Bone marrow (tissue), 2 donors: ENCODE measurements around the gene TFG.
"Not testable (repeated sequence)": the region's sequence is repeated elsewhere in the genome, so short reads cannot be mapped to it uniquely, and the experiment has no call there.

Source experiments
- DNase-seq, 2 donors: peaks; one replicate each; lab custom pipeline; 2025; lab: John Stamatoyannopoulos, UW

The TFG gene

DNA sequence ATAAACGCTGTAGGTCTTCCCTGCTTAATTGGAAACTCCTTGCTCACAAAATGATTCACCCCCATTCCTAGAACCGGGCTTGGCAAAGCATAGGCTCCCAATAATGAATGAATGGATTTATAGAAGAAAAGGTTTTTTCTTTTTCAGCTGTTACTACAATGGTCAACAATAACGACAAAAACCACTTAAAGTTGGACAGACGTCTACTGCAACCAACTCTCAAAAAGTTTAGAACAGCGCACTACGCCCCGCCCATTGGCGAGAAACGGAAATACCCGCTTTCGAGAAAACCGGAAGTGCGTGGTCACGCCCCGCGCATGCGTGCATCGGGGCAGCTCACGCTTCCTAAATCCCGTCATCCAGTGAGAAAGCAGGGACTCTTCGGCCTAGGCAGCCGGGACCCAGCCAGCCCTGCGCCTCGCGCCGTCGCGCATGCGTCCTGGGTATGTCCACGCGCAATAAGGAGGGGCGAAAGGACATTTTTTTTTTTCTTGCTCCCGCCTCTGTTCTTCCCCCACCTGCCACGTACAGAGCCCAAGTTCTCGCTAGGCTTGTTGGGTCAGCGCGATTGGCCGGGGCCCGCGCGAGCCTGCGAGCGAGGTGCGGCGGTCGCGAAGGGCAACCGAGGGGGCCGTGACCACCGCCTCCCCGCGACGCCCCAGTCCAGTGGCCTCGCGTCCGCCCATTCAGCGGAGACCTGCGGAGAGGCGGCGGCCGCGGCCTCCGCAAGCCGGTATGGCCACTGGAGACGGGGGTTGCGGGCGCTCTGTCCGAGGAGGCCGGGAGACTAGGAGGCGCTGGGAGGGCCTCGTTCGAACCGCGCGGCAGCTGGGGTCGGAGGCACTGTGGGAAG, at the start of gene TFG:
Gene TFG (plus strand): TSS at position 506 of the 853 bp plus-strand sequence. CDS start 4,192 bp downstream, outside the sequence.
- DNase-seq: peak; percentile 91 to 96

DNA sequence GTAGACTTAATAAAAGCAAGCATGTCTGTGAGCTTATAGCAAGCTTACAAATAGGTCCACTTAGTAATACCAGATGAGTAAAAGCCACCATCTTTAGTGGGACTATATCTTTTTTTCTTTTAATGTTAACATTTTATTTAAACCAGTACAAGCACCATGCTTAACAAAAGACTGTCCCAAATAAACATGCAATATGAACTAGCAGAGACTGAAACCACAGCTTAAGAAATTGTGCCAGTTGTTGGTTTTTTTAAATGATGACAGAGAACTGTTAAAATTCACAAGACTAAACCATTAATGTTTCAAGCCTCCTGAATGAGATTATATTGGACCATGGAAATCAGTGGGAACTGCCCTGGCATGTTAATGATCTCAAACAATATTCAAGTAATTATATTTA, 48.0 kb upstream of the TFG start:
- not testable (repeated sequence) for DNase-seq

DNA sequence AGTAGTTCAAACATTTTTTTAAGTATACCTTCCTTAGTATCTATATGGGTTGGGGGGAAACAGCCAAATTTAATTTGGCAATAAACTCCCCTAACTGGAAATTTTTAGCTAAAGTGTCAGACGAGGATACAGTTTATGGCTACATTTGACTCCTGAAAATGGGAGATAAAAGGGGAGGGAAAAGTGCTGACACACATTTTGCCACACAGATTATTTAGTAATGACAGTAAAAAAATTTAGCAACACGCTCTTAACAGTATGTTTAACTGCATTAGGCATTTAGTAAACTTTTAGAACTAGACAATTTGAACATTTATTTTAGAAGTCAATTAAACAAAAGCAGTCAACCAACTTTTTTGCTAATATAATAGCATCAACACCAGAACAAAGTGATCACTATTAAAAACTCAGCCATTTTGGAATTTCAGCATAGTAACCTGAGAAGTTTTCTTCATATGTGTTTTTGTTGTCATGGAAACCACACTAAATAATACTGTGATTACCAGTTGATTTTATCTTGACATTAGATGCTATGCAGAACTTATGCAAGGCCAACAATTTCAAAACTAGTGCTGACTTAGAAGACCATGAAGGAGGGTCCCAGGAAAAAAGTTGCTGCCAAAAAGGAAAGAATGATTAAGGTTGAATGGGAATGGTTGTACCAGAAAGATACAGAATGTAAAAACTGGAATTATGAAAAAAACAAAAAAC, 47.0 kb upstream of the TFG start:
- no peak for DNase-seq

DNA sequence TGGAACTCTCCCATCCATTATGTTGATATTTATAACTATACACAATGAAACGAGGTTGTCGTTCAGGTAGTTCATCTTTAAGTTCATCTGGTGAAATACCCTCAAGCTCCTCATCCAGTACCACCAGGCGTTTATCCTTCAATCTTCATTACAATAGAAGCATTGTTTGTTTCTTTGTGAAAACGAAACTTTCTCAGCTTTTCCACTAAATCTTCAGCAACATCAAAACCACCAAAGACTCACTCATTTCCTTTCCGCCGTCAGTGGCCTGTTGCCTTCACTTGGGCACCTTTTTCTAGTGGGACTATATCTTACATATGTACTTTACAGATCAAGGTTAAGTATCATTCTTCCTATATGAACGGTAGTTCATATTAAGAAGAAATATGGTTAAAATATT, 44.1 kb upstream of the TFG start:
- DNase-seq: peak in 1 of 2 donors; percentile 61

DNA sequence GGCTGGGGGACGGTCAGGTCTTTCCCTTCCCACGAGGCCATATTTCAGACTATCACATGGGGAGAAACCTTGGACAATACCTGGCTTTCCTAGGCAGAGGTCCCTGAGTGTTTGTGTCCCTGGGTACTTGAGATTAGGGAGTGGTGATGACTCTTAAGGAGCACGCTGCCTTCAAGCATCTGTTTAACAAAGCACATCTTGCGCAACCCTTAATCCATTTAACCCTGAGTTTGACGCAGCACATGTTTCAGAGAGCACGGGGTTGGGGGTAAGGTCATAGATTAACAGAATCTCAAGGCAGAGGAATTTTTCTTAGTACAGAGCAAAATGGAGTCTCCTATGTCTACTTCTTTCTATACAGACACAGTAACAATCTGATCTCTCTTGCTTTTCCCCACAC, 42.6 kb upstream of the TFG start:
- DNase-seq: not testable (repeated sequence)

DNA sequence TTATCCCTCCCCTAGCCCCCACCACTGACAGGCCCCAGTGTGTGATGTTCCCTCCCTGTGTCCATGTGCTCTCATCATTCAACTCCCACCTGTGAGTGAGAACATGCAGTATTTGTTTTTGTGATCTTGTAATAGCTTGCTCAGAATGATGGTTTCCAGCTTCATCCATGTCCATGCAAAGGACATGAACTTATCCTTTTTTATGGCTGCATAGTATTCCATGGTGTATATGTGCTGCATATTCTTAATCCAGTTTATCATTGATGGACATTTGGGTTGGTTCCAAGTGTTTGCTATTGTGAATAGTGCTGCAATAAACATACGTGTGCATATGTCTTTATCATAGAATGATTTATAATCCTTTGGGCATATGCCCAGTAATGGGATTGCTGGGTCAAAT, 42.0 kb upstream of the TFG start:
- DNase-seq: not testable (repeated sequence)

DNA sequence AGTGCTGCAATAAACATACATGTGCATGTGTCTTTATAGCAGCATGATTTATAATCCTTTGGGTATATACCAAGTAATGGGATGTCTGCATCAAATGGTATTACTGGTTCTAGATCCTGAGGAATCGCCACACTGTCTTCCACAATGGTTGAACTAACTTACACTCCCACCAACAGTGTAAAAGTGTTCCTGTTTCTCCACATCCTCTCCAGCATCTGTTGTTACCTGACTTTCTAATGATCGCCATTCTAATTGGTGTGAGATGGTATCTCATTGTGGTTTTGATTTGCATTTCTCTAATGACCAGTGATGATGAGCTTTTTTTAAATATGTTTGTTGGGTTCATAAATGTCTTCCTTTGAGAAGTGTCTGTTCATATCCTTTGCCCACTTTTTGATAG, 38.3 kb upstream of the TFG start:
- DNase-seq: not testable (repeated sequence)

DNA sequence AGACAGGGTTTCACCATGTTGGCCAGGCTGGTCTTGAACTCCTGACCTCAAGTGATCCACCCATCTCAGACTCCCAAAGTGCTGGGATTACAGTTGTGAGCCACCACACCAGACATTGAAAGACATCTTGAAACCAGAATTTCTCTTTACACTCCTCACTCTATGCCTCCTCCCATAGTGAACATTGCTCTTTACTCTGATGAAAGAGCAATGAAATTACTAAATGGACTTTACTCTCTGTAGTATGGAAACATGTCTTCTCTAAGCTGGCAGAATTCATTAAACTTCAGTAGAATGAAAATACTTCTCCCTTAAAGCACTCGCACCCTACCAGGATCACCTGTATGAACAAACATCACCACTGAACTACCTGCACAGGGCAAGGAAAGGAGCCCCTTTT, 27.8 kb upstream of the TFG start:
- no peak for DNase-seq

DNA sequence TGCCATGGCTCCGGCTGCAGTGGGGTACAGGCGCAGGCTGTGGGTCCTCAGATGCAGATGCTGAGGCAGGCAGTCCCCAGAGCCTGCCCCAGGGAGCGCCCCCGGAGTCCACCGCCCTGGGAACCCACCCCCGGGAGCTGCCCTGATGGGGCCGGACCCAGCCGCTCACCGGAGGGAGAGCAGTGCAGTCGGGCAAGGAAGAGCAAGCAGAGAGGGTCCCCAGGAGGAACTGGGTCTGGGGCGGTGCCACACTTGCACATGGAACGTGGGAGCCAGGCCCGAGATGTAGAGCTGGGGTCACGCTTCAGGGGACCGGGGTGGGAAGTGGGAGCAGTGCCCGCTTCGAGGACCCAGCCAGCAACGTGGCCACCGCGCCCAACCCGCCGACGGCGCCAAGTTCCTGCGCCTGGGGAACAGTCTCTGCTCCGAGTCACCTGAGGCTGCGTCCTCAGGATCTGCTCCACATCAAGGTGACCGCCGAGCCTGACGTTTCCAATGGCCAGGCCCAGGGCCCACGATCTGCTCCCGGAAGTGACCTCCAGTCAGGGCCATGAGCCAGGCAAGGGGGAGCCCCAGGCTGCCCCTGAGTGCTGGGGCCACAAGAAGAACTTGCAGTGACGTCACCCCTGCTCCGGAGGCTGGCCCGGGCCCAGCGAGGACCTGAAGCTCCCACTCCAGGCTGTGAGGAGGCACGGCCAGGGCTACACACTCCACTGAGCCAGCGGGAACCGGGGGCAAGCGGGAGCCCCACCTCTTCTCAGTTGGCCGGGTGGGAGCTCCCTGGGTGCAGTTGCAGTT, 27.0 kb upstream of the TFG start:
- DNase-seq: no peak

DNA sequence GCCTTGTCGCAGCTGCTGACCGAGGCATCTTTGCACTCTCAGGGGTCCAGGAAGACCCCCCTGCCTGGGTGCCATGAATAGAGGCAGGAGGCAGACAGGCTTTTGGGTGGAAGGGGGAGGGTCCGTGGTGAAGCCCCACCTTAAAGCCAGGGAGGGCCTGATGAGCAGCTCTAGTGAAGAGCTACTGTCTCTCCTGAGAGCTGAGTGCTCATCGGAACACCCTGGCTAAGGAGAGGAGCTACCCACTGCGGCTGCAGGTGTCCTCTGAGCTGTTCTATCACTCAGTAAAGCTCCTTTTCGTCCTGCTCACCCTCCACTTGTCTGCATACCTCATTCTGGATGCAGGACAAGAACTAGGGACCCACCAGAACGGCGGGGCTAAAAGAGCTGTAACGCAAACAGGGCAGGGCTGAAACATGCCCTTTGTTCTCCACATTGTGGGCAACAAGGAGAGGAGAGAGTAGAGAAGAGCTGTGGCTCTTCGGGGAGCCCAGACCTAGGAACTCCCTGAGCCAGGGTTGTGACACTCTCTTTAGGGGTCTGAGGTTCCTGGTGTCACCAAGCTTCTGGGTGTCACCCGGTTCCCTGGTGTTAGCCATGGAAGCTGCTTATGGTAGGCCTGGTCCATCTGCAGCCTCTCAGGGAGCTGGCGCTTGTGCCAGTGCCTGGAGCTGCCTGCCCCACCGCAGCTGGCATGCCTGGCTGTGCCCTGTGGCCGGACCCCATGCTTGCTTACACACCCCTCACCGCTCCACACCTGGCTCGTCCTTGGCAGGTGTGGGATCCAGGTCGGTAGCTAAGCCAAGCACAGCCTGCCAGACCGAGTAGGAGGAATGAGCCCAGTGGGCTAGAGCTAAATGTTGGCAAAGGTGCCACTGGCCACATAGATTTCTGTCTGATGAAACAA, 26.2 kb upstream of the TFG start:
- DNase-seq: no peak

DNA sequence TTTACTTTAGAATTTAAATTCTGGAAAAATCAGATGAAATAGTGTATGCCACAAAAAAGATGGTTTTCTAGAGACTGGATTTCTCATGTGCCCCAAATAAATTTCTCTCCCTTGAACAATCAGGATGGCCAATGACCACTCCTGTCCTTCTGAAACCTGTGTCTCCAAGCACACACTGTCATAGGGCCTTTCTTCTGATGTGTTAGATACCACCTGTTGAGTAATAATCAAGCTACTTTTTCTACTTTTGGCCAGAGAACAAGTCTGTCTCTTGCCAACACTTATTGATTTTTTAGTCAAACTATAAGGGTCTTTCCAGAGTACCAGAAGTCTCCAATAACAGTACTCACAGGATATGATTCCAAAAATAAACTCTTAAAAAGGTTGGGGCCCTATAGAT, 16.1 kb upstream of the TFG start:
- no peak for DNase-seq

DNA sequence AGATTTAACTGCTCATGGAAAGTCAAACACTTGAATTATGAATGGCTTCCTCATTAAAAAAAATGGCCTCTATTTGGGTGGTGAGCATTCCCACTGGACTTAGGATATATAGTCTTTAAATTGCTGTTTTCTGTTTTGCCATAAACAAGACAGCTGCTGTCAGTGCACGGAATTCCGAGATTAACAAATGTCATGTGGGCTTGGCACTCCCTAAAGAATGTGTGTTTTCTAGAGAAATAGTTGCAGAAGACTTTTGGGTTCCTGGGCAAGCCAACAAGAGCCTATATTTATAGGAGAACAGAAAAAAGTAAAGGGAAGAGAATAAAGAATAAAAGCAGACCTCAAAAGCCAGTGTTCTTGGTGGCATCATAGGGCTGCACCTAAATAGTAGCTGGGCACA, 13.6 kb upstream of the TFG start:
- DNase-seq: no peak

DNA sequence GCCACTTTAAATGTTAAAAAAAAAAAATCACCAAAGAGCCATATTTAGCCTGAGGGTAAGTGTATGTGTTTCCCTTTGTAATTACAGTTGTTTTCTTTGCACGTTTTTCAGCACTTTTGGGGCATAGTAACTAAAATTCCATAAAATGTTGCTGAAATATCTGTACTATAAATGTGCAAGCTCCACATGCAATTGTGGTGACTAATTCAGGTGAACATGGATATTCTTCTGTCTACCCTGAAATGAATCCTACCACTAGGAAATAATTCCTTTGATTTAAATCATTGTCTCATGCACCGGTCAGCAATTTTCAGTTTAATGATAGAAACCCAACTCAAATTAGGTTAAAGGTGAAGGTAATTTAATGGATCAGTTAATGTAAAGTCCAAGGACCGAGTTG, 13.1 kb upstream of the TFG start:
- DNase-seq: no peak

DNA sequence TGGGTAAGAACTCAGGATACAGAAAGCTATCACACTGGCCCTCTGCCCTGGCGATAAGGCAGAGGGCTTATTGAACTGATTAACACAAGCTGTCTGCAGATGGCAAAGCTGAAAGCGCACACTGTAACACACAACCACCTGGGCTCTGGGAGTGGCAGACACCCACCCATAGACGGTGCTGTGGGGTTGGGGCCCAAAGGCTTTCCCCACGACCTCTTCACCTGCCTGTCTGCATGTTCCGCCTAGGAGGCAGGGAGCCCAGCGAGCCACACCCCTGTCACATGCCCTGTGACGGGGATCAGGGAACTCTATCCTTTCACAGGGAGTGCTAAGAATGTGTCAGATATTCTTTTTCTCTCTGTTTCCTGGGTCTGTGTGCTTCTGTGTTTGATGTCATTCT, 12.1 kb upstream of the TFG start:
- no peak for DNase-seq

DNA sequence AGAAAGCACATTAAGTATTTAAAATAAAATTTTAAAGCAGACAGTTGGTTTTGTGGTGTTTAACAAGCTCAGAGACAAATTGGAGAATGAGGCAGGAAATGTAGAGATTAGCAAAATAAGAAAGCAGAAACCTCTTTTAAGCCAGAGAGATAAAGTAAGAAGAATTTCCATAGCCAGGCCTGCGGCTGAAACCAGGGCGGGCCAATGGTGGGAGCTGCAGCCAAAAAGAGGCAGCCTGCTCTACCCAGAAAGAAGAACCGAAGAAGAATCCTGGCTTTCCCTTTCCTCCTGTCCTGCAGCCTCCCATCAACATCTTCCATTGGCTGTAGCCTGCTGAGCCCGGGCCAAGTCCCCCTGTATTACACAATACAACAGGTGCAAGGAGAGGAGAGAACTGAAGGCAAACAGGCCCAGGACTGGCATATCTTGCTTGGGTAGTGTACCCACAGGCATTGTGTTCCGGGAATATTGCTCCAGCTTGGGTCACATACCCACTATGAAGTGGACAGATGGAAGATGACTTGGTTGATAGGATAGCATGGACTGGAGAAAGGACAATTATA, 11.5 kb upstream of the TFG start:
- DNase-seq: no peak

DNA sequence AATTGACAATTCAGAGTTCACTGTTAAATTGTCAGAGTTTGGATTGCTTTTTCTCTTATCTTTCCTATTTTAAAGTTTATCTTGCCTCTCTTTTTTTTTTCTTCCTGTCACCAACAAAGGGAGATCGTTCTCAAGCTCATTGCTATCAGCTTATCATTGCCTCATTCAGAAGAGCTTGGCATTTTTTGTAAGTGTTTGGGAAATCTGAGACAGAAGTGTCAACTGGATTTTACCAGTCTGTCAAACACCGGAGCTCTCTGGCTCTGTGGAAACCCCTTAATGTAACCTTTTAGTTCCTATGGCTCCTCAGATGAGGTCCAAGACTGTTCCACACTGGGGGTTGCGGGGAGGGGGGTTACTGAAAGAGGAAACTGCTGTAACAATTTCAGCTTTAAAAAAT, 10.6 kb upstream of the TFG start:
- DNase-seq: no peak

DNA sequence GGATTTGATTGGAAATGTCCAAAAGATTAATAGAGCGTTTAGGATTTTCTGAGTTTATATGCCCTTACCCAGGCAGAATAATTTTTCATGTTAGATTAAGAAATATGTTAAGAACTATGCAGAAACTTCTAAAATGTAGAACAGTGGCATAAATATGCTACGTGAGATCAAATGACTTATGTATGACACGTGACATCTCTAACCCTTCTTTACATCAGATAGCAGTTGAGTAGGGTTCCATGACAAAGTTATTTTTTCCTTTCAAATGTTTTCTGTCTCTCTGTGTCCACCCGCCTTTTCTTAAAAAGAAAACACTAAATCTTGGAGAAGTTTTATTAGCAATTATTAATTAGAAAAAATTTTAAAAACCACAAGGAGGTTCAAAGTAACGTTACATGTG, 8.6 kb upstream of the TFG start:
- no peak for DNase-seq

DNA sequence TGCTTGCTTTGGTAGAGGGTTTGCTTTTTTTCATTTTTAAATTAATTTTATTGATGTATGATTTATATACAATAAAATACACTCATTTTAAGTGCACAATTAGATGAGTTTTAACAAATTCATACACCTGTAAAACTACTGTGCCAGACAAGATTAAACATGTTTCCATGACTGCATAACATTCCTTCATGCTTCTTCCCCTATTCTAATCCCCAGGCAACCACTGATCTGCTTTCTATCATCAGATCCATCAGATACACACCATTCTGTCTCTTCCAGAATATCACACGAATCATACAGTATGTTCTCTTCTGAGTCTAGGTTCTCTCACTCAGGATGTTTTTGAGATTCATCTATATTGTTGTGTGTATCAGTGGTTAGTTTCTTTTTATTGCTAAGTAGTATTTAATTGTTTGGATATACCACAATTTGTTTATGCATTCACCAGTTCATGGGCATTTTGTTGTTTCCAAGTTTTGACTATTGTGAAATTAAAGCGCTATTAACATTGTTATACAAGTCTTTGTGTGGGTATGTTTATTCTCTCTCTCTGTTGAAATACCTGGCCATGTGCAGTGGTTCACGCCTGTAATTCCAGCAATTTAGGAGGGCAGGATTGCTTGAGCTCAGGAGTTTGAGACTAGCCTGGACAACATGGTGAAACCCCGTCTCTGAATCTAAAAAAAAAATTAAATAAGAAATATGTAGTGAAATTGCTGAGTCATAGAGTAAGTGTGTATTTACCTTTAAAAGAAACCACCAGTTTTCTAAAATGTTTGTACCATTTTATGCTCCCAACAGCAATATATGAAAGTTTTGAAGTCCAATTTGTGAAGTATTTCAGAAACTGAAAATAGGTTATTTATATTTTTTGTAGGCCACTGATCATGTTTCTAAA, 7.0 kb upstream of the TFG start:
- no peak for DNase-seq

DNA sequence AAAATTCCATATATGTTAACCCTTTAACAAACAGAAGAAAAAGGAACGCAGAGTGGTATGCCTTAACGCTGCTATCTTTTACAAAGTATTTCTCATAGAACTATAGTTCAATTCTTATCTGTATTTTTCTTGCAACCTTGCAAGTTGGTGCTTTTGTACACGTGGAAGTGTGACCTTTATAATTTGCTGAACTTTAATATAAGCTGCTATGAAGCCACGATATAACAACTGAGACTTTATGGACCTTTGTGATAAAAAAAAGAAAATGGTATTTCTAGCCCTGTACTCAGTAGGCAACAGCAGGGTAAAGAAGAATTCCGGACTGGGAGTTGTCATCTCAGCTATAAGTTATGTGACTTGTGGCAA, 6.3 kb upstream of the TFG start:
- no peak for DNase-seq

DNA sequence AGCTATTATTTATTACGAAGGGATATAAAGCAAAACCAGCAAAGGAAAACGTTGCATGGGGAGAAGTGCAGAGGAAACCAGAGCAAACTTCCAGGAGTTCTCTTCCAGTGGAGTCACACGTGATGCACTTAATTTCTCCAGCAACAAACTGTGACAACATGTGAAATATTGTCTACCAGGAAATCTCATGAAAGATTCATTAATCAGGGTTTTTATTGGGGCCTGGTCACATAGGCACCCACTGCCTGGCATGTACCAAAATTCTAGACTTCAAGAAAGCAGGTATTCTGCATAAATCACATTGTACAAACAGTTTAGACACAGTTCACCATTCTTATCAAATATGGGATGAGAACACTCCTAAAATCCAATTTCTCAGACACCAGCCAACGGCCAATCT, 5.4 kb upstream of the TFG start:
- no peak for DNase-seq
